AG04449 (cell line): ENCODE measurements around the gene TRMT6.
A peak's percentile ranks its signal among the peaks of the same experiment; 100 is the strongest.

Source experiments
- CTCF ChIA-PET: fragments of 350-600 bp; formaldehyde crosslinking; extraction: SDS; loops from one replicate; lab custom pipeline; 2021; ENCODE audit warnings: antibody characterized with exemption; lab: Yijun Ruan, JAX
- POLR2A ChIA-PET: fragments of 400-600, 350-600 bp; formaldehyde crosslinking; extraction: SDS; loops from one replicate; lab custom pipeline; 2020; ENCODE audit warnings: antibody characterized with exemption, inconsistent platforms; lab: Yijun Ruan, JAX
- DNase-seq: peaks from one replicate; pipeline ENCODE4 v3.0.0-alpha.2; 2010; ENCODE audit warnings: low read depth, low spot score
- H3K4me3 ChIP-seq: 2 replicates; pipeline ENCODE4 v1.5.1; 2011; ENCODE audit warnings: low read depth, mild to moderate bottlenecking, control low read depth, low read length
- CTCF ChIP-seq: IDR thresholded peaks from one replicate; pipeline ENCODE4 v1.5.1; 2011; ENCODE audit warnings: mild to moderate bottlenecking, moderate library complexity, low read length, control low read depth, inconsistent platforms; ENCODE audit not compliant: insufficient read depth; ENCODE audit errors: missing control alignments

Gene TRMT6

GRCh38 chr20:5950271-5951031 is at the start of gene TRMT6, which contains the start of gene MCM8:
Gene TRMT6, minus strand, starts transcription at chr20:5950533. Its CDS starts 128 bp downstream, at chr20:5950405.
Gene MCM8, plus strand, starts transcription at chr20:5950652. Its CDS starts 1,364 bp downstream, at chr20:5952016.
- peak within 1 kb of the TSS; percentile 94 for H3K4me3 ChIP-seq
- CTCF ChIA-PET, result interaction anchor here (1.5 to 2.4 kb wide), 2 partner anchors 125 to 422 kb away, joined by 4 to 13 read pairs; no protein-coding TSS in a partner anchor
- no peak for TF ChIP-seq CTCF
- peak; percentile 66 for DNase-seq
- POLR2A ChIA-PET, result no interaction called here

- no peak for TF ChIP-seq CTCF
- no peak for DNase-seq
- ChIA-PET CTCF (no interaction called here), POLR2A (no interaction called here)
- H3K4me3 ChIP-seq, result no peak overlapping the region
Measured at GRCh38 chr20:5999783-6000182, 49.5 kb upstream of the TRMT6 start.

- DNase-seq, result no peak
- ChIA-PET CTCF (interaction anchor here (0.8 kb wide), 1 partner anchor 469 kb away, joined by 3 read pairs; no protein-coding TSS in a partner anchor), POLR2A (no interaction called here)
- TF ChIP-seq CTCF, result no peak
- H3K4me3 ChIP-seq, result no peak overlapping the region
Measured at GRCh38 chr20:5996765-5997164, 46.4 kb upstream of the TRMT6 start.

GRCh38 chr20:5991623-5992441 is 41.5 kb upstream of the TRMT6 start:
- no peak for TF ChIP-seq CTCF
- POLR2A ChIA-PET, result no interaction called here
- no peak for DNase-seq
- CTCF ChIA-PET, result interaction anchor here (0.7 to 1.7 kb wide), 3 partner anchors 10 to 12 kb away, joined by 3 to 10 read pairs (median 6); no protein-coding TSS in a partner anchor
- no peak overlapping the region for H3K4me3 ChIP-seq

GRCh38 chr20:5990946-5991345 is 40.6 kb upstream of the TRMT6 start:
- H3K4me3 ChIP-seq, result no peak overlapping the region
- CTCF ChIA-PET, result no interaction called here
- no peak for DNase-seq
- POLR2A ChIA-PET, result no interaction called here
- TF ChIP-seq CTCF, result no peak

DNA sequence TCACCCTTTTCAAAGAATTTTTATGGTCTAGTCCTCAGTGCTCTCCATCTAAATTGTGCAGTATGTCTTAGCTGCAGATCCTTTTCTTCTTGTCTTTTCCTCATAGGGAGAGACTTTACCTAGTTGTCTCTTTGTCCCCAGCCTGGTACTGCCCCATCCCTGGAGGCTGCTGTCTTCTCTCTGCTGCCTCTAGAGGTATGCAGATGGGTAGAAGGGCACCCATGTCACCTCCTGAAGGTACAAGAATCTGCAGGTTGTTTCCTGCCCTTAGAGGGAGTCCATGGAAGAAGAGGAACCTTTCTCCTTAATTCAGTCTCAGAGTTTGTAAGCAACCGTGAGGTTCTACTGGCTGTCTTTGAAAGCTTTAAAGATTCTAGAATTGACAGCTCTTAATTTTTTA is 39.2 kb upstream of the TRMT6 start:
- TF ChIP-seq CTCF, result no peak
- CTCF ChIA-PET, result interaction anchor here (1.0 to 1.3 kb wide), 2 partner anchors 9 to 461 kb away, joined by 3 to 5 read pairs; no protein-coding TSS in a partner anchor
- DNase-seq, result no peak
- POLR2A ChIA-PET, result no interaction called here
- H3K4me3 ChIP-seq, result no peak overlapping the region
